HG03439 (cell line): ENCODE data around the gene SPATA6L.
"Not testable (repeated sequence)": the region's sequence is repeated elsewhere in the genome, so short reads cannot be mapped to it uniquely, and the experiment has no call there.

Source experiments
- ATAC-seq: cut with Tn5 transposase; IDR thresholded peaks from one replicate; pipeline ENCODE4 v1.9.1; 2021; ENCODE audit warnings: mild to moderate bottlenecking, moderate library complexity; ENCODE audit not compliant: unreplicated experiment

The SPATA6L gene

DNA sequence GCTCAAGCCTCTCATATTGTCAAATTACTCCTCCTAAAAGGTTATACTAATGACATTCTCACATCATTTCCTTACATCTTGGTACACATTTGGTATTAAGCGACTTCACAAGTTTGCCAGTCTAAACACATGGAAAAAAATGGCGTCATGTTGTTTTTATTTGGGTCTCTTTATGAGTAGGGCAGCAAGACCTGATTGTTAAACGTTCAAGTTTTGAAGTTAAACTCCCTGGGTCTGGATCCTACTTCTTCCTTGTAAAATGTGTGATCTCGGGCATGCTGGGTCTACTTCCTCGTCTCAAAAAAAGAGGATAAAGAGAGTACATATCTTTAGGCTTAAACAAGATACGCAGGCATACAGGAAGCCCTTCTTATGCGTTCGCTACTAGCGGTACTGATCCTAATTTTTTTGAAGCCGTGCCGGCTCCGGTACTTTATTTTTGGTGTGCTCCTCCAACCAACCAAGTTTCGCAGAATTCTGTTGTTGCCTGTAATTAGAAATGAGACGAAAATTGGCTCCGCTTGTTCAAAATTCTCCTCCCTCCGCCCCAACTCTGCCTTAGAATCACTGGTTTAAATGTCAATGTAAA lies 12.5 kb upstream of the SPATA6L start:
- peak; percentile 1 for ATAC-seq

DNA sequence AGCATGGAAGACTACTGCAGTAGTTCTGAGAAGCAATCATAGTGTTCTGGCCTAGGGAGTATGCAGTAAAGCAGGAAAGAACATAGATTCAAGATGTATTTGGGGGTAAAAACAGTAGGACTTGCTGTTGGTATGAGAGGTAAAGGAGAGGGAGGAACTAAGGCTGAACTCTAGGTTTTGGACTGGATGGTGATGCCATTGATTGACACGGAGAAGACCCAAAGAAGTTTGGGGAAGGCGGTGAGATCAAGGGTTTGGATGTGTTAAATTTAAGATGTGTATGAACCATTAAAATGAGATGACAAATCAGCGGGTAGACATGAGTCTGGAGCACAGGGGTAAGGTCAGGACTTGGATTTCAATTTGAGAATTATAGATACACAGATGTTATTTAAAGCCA lies 11.1 kb upstream of the SPATA6L start:
- no peak for ATAC-seq

DNA sequence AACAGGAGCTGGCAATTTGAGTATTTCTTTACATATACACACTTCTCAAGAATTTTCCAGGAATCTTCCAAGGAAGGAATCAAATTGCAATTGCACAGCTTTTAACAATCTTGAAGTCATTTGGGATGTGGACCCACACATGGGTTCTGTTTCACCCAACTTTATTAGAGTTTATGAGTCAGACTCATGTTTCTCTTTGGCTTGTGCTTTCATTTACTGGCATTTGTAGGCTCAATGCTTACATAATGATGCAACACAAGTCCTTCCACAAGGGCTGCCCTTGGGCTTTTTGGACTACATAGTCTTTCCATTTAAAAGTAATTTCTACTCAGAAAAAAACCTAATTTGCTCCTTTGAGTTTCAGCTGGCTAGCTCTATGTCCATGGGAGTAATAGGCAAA lies 8.5 kb upstream of the SPATA6L start:
- no peak for ATAC-seq

DNA sequence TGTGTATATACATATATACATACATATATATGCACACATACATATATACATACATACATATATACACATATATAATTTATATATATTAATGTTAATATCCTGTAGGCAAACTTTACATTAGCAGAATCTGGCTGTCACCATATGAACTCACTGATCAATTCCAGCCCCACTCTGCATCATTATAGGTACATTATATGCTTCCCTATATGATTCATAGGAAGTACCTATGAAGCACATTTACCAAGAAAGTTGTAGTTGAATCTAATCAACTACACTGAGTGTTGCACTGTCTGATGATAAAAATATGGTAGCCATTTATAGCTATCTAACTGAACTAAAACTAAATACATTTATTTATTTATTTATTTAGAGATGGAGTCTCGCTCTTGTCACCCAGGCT lies 5.5 kb upstream of the SPATA6L start:
- no peak for ATAC-seq

DNA sequence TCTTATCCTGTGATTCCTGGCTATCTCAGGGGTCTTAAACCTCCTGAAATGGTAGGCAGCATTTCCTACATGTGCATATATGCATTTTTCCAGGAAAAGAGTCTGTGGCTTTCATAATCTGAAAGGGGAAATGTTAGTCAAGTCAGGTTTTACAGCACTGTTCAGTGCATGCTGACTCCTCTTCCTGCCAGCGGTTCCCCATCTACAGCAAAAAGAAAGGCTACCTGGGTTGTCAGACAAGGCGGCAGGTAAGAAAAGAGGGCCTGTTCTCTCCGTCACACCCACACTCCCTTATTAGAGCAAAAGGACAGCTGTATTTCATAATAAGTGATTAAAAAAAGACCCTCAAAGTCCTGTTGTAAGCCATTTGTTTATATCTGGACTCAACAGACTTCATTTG lies 4.3 kb upstream of the SPATA6L start:
- no peak for ATAC-seq

DNA sequence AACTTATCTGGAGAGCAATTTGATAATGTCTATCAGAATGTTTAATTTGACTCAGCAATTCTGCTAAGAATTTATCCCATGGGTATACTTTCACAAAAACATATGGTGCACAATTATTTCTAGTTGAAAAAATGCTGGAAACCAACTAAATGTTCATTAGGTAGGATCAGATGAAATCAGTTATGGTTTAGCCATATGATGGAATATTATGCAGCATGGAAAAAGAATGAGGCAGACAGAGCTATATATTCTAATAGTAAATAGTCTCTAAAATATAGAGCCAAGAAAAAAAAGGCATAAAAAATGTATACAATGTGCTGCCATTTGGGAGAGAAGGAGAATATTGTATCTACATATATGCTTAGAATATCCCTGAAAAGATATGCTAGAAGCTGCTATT lies 3.6 kb upstream of the SPATA6L start:
- ATAC-seq: no peak

DNA sequence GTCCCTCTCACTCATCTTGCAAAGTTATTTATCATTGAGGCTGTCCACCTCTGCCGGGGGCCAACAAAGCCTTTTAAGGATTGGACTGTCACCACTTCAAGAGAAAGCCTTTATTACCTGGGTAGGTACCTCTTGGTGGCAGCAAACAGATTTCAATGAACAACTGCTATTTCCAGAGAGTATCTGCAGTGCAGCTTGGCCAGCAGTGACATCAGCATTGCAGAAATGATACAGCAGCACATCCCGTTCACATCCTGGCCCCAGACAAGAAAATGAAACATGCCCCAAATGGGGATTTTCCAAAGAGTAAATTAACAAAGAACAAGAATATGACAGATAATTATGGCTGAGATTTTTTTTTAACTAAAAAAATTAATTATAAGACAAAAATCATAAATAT lies 2.3 kb upstream of the SPATA6L start:
- ATAC-seq: no peak

DNA sequence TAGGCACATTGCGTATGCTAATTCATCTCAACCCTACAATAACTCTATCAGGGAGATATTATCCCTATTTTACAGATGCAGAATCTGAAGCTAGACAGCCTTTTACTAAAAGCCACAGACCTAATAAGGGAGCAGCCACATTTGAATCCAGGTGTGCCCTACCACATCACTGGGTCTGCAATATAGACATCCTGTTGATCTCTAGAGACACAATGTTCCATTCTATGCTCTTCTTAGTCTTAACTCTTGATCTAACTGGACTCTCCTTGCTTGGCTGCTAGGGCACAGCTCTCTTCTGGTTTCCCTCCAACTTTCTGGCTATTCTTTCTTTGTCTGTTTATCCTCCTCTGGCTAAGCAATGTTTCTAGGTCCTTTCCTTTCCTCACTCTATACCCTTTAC lies 1.4 kb upstream of the SPATA6L start:
- no peak for ATAC-seq

DNA sequence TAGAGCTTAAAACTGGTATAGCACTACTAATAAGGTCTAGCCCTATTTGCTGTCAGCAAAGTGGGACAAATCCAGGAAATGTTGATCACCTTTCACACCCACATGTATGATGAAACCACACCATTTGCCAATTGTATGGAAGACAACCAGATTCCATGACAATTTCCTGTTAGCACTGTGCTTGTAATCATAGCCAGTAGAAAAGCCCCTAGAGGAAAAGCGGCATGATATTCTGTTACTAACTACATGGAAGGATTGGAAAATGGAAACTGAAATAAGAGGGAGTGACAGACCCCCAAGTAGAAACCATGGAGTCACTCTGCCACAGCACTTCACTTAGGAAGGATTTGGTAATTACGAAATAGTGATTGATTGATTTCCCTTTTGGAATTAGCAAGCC lies 923 bp downstream of the SPATA6L start:
- no peak for ATAC-seq

DNA sequence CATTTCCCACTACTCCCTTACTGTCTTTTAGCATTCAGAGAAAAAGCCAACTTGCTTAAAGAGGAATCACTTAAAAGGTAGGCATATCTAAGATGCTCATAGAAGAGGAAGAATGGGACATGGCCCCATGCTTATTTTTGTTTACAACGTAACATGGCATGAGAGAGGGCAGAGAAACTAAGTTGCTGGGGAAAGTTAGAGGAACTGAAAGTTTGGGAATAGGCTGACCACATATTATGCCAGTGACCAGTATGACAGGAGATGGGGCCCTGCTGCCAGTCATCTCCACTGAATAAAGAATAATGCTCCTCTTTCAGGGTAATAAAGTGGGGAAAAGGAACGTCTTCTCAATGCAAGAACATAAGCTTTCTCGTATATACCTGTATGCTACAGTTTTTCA lies 2.3 kb downstream of the SPATA6L start:
- ATAC-seq: no peak

DNA sequence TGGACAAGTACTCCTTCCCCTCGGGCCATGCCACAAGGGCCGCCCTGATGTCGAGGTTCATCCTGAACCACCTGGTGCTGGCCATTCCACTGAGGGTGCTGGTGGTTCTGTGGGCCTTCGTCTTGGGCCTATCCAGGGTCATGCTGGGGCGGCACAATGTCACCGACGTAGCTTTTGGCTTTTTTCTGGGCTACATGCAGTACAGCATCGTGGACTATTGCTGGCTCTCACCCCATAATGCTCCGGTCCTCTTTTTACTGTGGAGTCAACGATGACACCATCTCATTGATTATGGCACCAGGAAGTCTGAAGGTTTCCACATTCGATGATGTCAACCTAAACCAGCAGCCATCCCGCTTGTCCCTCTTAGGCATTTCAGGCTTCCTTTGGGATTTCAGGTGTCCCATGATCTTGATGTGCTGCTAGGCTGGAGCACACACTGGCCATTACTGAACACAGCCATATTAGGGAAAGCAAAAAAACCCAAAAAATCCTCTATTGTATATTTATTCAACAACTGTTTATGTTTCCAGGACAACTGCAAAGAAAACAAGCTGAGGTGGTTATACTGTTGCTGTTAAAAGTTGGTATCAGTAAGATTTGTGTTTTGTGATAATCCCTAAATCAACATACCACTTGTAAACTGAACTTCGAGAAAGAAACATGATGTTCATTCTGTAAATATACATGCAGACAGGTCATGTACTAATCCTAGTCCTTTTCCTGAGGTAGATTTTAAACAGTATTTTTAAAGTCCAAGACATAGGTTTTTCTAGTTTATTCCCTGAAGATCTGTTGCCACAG lies 3.1 kb downstream of the SPATA6L start:
- no peak for ATAC-seq

DNA sequence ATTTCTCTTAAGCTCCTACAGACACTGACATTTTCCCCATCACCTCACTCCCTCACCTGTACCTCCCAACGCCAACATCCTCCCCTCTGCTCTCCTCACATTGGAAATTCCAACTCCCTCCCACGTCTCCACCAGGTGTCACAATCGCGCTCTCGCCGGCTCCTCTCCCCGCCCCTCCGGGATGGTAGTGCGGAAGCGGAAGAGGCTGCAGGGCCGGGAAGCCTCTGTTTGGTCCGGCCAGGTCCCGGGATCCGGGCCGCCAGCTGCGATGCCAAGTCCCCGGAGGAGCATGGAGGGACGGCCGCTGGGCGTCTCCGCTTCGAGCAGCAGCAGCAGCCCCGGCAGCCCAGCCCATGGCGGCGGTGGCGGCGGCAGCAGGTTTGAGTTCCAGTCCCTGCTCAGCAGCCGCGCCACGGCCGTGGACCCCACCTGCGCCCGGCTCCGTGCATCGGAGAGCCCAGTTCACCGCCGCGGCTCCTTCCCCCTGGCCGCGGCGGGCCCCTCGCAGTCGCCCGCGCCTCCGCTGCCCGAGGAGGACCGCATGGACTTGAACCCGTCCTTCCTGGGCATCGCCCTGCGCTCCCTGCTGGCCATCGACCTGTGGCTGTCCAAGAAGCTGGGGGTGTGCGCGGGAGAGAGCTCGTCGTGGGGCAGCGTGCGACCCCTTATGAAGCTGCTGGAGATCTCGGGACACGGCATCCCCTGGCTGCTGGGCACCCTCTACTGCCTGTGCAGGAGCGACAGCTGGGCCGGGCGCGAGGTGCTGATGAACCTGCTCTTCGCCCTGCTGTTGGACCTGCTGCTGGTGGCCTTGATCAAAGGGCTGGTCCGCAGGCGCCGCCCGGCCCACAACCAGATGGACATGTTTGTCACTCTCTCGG lies 3.9 kb downstream of the SPATA6L start, which contains the start of gene PLPP6:
Gene PLPP6 (plus strand): TSS at position 187 of the 881 bp plus-strand sequence. CDS start 82 bp downstream, at position 269.
- ATAC-seq: peak; percentile 80

DNA sequence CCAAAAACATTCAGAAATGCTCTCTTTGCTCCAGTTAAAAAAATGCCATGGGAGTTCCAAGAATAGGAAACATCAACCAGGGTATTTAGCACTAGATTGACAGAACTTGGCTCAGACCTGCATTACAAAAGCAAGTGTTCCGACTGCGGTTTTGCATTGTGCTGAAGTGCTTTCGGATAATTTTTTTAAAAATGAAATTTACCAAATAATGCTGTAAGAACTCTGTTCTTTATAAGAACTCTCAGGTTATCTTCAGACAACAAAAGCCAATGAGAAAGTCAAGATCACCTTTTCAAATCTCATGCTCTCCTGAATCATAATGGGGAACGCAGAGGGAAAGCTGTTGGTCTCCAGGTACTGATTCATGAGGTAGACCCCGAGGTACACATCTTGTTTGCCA lies 4.7 kb downstream of the SPATA6L start:
- ATAC-seq: no peak

DNA sequence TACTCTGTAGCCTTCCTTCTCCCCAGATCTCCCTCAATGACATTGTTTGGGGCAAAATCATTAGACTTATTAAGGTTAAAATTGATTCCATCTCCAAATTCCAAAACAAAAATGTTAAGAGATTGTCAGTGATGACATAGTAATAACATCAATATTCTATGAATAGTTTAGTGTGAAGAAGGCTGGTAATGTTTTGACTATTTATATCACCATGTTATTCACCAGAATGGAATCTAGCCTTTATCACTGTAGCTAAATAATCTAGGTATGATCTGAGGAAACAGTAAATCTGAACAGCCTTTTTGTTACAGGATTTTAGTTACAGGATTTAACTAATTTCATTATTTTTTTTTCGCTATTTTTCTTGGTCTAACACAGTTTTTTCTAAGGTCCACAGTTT lies 5.1 kb downstream of the SPATA6L start:
- ATAC-seq: no peak

DNA sequence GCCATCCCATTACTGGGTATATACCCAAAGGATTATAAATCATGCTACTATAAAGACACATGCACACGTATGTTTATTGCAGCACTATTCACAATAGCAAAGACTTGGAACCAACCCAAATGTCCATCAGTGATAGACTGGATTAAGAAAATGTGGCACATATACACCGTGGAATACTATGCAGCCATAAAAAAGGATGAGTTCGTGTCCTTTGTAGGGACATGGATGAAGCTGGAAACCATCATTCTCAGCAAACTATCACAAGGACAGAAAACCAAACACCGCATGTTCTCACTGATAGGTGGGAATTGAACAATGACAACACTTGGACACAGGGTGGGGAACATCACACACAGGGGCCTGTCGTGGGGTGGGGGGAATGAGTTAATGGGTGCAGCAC lies 5.6 kb downstream of the SPATA6L start:
- not testable (repeated sequence) for ATAC-seq

DNA sequence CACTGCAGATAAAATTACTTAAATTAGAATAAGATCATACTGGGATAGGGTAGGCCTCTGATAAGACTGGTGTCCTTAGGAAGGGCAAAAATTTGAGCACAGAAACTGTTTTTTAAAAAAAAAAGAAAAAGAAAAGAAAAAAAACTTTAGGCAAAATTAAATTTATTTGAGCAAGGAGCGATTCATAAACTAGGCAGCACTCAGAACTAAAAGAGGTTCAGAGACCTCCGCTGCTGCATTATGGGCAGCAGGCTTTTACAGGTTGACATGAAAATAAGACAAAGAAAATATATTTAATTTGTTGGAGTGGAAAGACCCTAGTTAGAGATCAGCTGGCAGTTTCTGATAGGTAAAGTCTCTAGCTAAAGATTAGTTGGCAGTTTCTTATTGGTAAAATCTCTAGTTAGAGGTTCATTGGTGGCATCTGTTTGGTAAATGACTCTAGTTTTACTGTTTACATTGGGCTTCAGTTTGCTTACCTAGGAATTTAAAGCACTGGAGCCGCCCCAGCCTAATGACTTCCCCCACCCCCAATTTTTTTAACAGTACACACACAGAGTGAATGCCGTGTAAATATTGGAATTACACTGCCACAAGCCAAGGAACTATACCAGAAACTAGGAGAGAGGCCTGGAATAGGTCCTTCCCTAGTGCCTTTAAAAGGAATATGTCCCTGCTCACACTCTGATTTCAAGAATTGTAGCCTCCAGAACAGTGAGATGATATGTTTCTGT lies 8.7 kb downstream of the SPATA6L start:
- ATAC-seq: no peak

DNA sequence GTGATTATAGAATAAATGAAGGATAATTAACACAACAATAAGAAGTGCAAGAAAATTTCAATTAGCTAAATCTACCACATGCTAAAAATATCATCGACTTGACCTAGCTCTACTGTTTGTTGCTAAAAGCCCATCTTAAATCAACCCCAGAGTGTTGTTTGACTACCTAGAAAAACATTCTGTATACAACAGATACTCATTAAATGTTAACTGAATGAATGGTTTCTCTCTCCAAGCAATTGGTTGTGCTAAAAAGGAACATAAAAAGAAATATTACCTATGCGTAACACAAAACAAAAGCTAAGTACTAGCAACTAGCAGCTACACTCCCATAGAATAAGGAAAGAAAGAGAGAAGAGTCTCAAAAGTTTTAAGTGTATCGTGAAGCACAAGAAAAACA lies 9.7 kb downstream of the SPATA6L start:
- ATAC-seq: no peak

DNA sequence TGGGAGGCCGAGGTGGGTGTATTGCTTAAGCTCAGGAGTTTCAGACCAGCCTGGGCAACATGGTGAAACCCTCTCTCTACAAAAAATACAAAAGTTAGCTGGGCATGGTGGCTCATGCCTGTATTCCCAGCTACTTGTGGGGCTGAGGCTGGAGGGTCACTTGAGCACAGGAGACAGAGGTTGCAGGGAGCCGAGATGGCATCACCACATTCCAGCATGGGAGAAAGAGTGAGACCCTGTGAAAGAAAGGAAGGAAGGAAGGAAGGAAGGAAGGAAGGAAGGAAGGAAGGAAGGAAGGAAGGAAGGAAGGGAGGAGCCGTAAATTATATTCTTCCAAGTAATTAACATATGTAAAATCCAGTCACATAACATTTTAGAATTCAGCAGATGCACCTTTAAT lies 10.1 kb downstream of the SPATA6L start:
- ATAC-seq: not testable (repeated sequence)

DNA sequence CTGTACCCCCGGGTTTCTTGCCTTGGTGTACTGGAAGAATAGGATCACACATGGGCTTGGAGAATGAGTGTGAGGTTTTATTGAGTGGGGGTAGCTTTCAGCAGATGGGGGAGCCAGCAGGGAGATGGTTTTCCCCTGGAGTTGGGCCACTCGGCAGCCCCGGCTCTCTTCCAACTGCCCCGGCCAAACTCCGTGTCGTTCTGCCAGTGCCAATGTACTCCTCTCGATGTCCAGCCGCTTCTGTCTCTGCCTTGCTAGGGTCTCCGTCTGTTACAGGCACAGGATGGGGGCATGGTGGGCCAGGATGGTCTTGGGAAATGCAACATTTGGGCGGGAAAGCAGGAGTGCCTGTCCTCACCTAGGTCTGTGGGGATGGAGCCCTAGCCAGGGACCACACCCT lies 11.7 kb downstream of the SPATA6L start:
- ATAC-seq: no peak

DNA sequence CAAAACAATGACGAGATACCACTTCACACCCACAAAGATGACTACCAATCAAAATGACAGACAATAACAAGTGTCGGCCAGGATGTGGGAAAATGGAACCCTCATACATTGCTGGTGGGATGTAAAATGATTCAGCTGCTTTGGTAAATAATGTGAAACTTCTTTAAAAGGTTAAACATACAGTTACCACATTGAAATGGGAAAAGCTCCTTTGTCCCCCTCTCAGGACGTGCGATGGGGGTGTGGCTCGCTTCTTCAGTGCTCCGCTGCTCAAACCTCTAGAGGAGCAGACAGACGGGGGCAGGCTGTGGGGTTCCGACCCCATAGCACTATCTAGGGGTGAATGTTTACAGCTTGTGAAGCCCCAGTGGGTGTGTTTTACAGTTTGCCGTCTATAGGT lies 12.2 kb downstream of the SPATA6L start:
- no peak for ATAC-seq

DNA sequence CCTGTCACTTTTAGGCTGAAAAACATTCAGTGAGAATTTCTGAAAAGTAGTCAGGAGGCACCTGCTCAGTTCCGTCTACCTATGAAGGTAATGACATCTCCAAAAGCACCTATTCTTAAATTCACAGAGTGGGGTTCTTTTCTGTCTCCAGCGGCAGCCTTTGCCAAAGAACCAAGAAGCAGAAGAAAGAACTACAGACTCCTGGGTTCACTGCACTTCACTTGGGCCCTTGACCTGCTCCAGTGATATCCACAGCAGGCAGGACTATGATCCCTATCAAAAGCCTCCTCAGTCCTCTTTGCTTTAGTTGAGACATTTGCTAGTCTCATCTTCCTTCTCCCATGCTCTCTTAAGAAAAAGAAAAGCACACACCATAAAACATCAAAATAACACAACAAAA lies 23.9 kb downstream of the SPATA6L start:
- no peak for ATAC-seq
